ENCODE results near the gene DNAJC17. TPM values are rescaled to one million over a fixed set of nuclear protein-coding genes. Genes with fewer than 3 reads are reported as not detected.

DNAJC17 gene
- total and polyA plus RNA-seq, 8 donors = 24.3 to 50.1 (median 42.1) TPM

DNA sequence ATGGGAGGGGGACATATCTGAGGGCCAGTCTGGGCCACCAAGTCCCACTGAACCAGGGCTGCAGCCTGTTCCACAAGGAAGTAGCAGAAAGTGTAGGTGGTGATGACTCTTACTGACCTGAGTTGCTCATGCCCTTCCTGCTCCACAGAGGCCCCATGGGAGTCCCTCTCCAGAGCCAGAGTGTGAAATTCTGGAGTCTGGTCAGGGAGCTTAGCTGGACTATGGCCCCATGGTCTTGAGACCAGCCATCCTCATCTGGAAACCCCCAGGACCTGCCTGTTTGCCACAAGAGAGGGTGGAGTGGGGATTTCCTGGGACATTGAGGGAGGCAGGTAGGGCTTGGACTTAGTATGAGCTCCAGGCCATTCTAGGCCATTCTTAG is 39.6 kb upstream of the DNAJC17 start:
- peaks cover 12 to 51% of the 10 kb centered on the region in 2 donors for H3K4me1 ChIP-seq
- H3K36me3 ChIP-seq = peaks cover 0 to 8% of the 10 kb centered on the region in 2 donors
- no peak for TF ChIP-seq CTCF (IDR thresholded peaks at IDR 0.05)
- DNase-seq (no peak), ATAC-seq (peak; percentile 5)
- no peaks in the 10 kb centered on the region for H3K9me3 ChIP-seq
- peaks cover 0 to 33% of the 10 kb centered on the region in 2 donors for H3K27me3 ChIP-seq
- peak overlapping the region; percentile 8 to 65 for H3K4me3 ChIP-seq
- H3K27ac ChIP-seq = peak overlapping the region; percentile 76
- intact Hi-C loops (cut with DNase I) = no loop called here

GRCh38 chr15:40845511-40846284 is 38.4 kb upstream of the DNAJC17 start:
- Histone ChIP-seq H3K4me3 (peak overlapping the region; percentile 8 to 65), H3K4me1 (peaks cover 12 to 51% of the 10 kb centered on the region in 2 donors), H3K27me3 (peaks cover 0 to 33% of the 10 kb centered on the region in 2 donors), H3K9me3 (no peaks in the 10 kb centered on the region), H3K36me3 (peaks cover 0 to 6% of the 10 kb centered on the region in 2 donors), H3K27ac (peak overlapping the region; percentile 76 to 81)
- DNase-seq (peak in 3 of 4 donors; percentile 53 to 76 (median 76)), ATAC-seq (peak; percentile 77)
- intact Hi-C loops (cut with DNase I) = no loop called here
- TF ChIP-seq CTCF (IDR thresholded peaks at IDR 0.05) = no peak

- intact Hi-C loops (cut with DNase I) = no loop called here
- Histone ChIP-seq H3K9me3 (no peaks in the 10 kb centered on the region), H3K27ac (peak overlapping the region; percentile 69 to 81), H3K4me1 (peaks cover 12 to 51% of the 10 kb centered on the region in 2 donors), H3K36me3 (no peaks in the 10 kb centered on the region), H3K27me3 (peaks cover 0 to 33% of the 10 kb centered on the region in 2 donors), H3K4me3 (peak overlapping the region; percentile 47 to 65)
- no peak for TF ChIP-seq CTCF (IDR thresholded peaks at IDR 0.05)
- no peak for DNase-seq
- ATAC-seq = no peak
Measured at GRCh38 chr15:40845036-40845435, 37.8 kb upstream of the DNAJC17 start.

DNA sequence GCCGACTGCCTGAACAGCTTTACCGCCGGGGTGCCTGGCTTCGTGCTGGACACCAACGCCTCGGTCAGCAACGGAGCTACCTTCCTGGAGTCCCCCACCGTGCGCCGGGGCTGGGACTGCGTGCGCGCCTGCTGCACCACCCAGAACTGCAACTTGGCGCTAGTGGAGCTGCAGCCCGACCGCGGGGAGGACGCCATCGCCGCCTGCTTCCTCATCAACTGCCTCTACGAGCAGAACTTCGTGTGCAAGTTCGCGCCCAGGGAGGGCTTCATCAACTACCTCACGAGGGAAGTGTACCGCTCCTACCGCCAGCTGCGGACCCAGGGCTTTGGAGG is 37.4 kb upstream of the DNAJC17 start:
- H3K27me3 ChIP-seq = peaks cover 0 to 33% of the 10 kb centered on the region in 2 donors
- intact Hi-C loops (cut with DNase I) = no loop called here
- H3K4me3 ChIP-seq = peak overlapping the region; percentile 47 to 65
- peak overlapping the region; percentile 69 to 81 for H3K27ac ChIP-seq
- no peaks in the 10 kb centered on the region for H3K9me3 ChIP-seq
- H3K36me3 ChIP-seq = no peaks in the 10 kb centered on the region
- DNase-seq = peak in 3 of 4 donors; percentile 37 to 88 (median 52)
- no peak for TF ChIP-seq CTCF (IDR thresholded peaks at IDR 0.05)
- peak; percentile 7 for ATAC-seq
- H3K4me1 ChIP-seq = peaks cover 12 to 51% of the 10 kb centered on the region in 2 donors

DNA sequence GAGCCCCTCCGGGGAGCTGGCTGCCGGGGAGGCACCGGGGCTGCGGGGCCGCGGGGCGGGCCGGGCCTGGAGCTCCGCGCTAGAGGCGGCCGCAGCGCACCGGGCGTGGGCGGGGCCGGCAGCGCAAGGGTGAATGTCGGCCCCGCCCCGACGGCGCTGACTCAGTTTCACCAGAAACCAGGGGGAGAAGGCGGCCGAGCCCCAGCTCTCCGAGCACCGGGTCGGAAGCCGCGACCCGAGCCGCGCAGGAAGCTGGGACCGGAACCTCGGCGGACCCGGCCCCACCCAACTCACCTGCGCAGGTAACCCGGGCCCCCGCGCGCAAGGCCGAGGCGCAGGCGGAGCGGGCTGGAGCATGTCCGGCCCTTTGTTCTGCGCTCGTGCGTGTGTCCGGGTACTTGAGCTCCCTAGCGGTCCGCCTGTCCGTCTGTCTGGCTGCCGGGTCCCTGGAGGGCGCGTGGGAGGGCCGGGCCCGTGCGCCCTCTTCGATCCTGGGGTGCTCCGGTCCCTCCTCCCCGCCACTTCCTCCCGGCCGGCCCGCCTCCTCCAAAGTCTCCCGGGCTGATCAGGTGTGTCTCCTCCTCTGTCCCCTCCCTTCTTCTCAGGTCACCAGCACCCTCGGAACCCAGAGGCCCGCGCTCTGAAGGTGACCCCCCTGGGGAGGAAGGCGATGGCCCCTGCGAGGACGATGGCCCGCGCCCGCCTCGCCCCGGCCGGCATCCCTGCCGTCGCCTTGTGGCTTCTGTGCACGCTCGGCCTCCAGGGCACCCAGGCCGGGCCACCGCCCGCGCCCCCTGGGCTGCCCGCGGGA is 36.8 kb upstream of the DNAJC17 start, which contains the start of gene SPINT1:
TSS of gene SPINT1 (plus strand) at position 164 of the 811 bp plus-strand sequence. CDS start at position 671, 507 bp downstream.
- peaks cover 0 to 33% of the 10 kb centered on the region in 2 donors for H3K27me3 ChIP-seq
- ATAC-seq (peak; percentile 66), DNase-seq (peak in 3 of 4 donors; percentile 39 to 90 (median 70))
- no peak for TF ChIP-seq CTCF (IDR thresholded peaks at IDR 0.05)
- no peaks in the 10 kb centered on the region for H3K36me3 ChIP-seq
- H3K4me3 ChIP-seq = peak within 1 kb of the TSS; percentile 47 to 65
- peaks cover 12 to 51% of the 10 kb centered on the region in 2 donors for H3K4me1 ChIP-seq
- no peaks in the 10 kb centered on the region for H3K9me3 ChIP-seq
- intact Hi-C loops (cut with DNase I) = no loop called here
- H3K27ac ChIP-seq = peak within 1 kb of the TSS; percentile 69 to 81
